Transverse colon (tissue), 4 donors: ENCODE measurements around the gene DMRT2.

Experiments
- CTCF ChIP-seq, 5 experiments: fragments of 200-600 bp in 3 of 5; fragments of 450-650 bp in 2 of 5; sonication (generic) in 3 of 5; IDR thresholded peaks; 1 replicate in 2 of 5; 2 replicates in 3 of 5; pipeline ENCODE4 v1.5.1; 2016 to 2017; ENCODE audit warnings: antibody characterized with exemption in 5 of 5, inconsistent platforms in 3 of 5, mild to moderate bottlenecking in 2 of 5, moderate library complexity in 1 of 5
- EP300 ChIP-seq: sonication (generic); formaldehyde crosslinking; IDR thresholded peaks from one replicate; pipeline ENCODE4 v1.6.1; 2017; ENCODE audit warnings: antibody characterized with exemption, low read depth
- POLR2A ChIP-seq: fragments of 450-650 bp; IDR thresholded peaks from one replicate; pipeline ENCODE4 v1.6.1; 2016; ENCODE audit warnings: antibody characterized with exemption, mild to moderate bottlenecking, moderate library complexity
- POLR2AphosphoS5 ChIP-seq, 3 donors: sonication (generic); formaldehyde crosslinking; IDR thresholded peaks; one replicate each; pipeline ENCODE4 v1.6.1; 2016; ENCODE audit warnings: antibody characterized with exemption in 3 of 3

- TF ChIP-seq CTCF (IDR thresholded peaks at IDR 0.05) (no peak), POLR2AphosphoS5 (IDR thresholded peaks at IDR 0.05) (no peak), POLR2A (no peak), EP300 (no peak)
These were observed 20.5 kb downstream of the DMRT2 start for GRCh38 chr9:1070692-1071091.
